Measurements from ENCODE around the gene SSMEM1. TPM values are rescaled to one million over a fixed set of nuclear protein-coding genes. Genes with fewer than 3 reads are reported as not detected.

SSMEM1 gene
- total RNA-seq, 6 experiments from 2014 or later, result not detected

DNA sequence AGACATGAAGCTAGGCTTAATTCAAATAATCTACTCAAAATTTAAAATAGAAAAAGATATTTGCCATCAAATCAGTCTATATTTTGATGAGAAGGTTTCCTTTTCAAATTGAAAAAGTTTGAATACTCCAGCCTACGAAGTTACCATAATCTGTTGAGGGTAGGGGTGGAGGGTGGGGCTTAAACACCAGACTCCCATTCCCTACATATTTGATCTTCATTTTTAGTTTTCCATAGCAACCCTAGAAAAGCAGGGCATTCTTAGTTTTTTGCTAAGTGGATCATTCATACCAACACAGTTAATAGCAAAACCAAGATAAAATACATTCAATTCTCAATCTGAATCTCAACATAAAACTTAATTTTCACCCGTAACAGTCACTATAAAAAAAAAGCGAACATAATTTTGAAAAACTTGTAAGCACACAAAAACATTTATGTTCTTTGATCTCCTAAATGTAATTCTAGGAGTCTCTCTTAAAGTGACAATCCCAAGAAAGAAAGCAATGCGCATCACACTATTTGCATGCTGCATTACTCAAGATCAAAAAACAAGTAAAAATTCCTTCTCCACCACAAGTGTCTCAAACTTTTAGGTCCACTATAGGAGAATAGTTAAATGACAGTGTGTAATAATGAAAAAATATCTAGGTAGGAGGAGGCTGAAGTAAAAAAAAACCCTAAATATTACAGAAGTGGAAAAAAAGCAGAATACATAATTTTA is 33.3 kb upstream of the SSMEM1 start:
- TF ChIP-seq, protein P1, sequence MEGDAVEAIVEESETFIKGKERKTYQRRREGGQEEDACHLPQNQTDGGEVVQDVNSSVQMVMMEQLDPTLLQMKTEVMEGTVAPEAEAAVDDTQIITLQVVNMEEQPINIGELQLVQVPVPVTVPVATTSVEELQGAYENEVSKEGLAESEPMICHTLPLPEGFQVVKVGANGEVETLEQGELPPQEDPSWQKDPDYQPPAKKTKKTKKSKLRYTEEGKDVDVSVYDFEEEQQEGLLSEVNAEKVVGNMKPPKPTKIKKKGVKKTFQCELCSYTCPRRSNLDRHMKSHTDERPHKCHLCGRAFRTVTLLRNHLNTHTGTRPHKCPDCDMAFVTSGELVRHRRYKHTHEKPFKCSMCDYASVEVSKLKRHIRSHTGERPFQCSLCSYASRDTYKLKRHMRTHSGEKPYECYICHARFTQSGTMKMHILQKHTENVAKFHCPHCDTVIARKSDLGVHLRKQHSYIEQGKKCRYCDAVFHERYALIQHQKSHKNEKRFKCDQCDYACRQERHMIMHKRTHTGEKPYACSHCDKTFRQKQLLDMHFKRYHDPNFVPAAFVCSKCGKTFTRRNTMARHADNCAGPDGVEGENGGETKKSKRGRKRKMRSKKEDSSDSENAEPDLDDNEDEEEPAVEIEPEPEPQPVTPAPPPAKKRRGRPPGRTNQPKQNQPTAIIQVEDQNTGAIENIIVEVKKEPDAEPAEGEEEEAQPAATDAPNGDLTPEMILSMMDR (IDR thresholded peaks at IDR 0.05), result no peak
- TF ChIP-seq POLR2A (IDR thresholded peaks at IDR 0.05), result no peak
- Histone ChIP-seq H3K27ac (no peak overlapping the region), H3K27me3 (no peaks in the 10 kb centered on the region), H3K4me1 (peaks cover 0 to 10% (median 0%) of the 10 kb centered on the region in 4 donors), H3K4me3 (no peak overlapping the region), H3K9me3 (no peaks in the 10 kb centered on the region), H3K36me3 (peaks cover 0 to 36% (median 2%) of the 10 kb centered on the region in 4 donors)
- DNase-seq, result no peak
- ATAC-seq, result no peak
- 96% methylated on average over 4 of the region's 4 CpGs for WGBS (ENCODE audit: insufficient coverage, low coverage, low lambda C conversion rate, missing lambda C conversion rate)
- intact Hi-C loops (cut with DNase I), result no loop called here

DNA sequence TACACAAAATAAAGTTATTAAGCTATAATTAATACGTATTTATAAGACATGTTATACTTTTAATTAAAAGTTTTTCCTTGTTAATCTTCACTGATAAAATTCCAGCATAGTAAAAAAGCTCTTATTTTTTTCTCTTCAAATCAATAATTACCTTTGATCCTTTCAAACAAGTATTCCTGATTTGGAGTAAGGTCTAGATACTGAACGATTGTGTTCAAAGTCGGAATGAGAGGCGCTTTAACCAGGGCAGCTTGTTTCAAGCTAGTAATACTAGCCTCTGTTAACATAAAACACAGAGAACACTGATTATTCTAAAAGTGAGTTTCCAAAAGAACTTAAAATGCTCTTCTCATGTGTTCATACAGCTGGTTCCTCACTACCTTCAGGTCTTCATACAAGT is 29.4 kb upstream of the SSMEM1 start:
- no peak for DNase-seq
- Histone ChIP-seq H3K4me1 (peaks cover 0 to 10% (median 0%) of the 10 kb centered on the region in 4 donors), H3K27ac (peak overlapping the region in 1 of 3 donors; percentile 38), H3K4me3 (no peak overlapping the region), H3K36me3 (peaks cover 0 to 15% (median 2%) of the 10 kb centered on the region in 4 donors), H3K9me3 (no peaks in the 10 kb centered on the region), H3K27me3 (no peaks in the 10 kb centered on the region)
- WGBS (ENCODE audit: insufficient coverage, low coverage, low lambda C conversion rate, missing lambda C conversion rate), result 30% methylated on average over 4 of the region's 4 CpGs
- TF ChIP-seq, protein P1 (IDR thresholded peaks at IDR 0.05), result no peak
- no peak for TF ChIP-seq POLR2A (IDR thresholded peaks at IDR 0.05)
- intact Hi-C loops (cut with DNase I), result no loop called here
- peak; percentile 82 to 90 (median 86) for ATAC-seq

DNA sequence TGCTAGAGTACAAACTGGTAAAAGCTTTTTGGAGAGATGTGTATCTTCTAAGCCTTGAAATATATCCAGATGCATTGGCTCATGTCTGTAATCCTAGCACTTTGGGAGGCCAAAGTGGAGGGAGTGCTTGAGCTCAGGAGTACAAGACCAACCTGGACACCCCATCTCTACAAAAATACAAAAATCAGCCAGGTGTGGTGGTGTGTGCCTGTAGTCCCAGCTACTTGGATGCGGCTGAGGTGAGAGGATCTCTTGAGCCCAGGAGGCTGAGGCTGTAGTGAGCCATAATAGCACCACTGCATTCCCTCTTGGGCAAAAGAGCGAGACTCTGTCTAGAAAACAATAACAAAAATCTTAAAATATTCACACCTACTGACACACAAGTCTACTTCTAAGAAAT is 28.0 kb upstream of the SSMEM1 start:
- no peak overlapping the region for H3K4me3 ChIP-seq
- peaks cover 0 to 10% (median 0%) of the 10 kb centered on the region in 4 donors for H3K4me1 ChIP-seq
- ATAC-seq (no peak), DNase-seq (no peak)
- H3K9me3 ChIP-seq, result no peaks in the 10 kb centered on the region
- TF ChIP-seq POLR2A (IDR thresholded peaks at IDR 0.05), result no peak
- TF ChIP-seq, protein P1 (IDR thresholded peaks at IDR 0.05), result no peak
- peaks cover 0 to 22% (median 2%) of the 10 kb centered on the region in 4 donors for H3K36me3 ChIP-seq
- H3K27me3 ChIP-seq, result no peaks in the 10 kb centered on the region
- H3K27ac ChIP-seq, result no peak overlapping the region
- WGBS (ENCODE audit: insufficient coverage, low coverage, low lambda C conversion rate, missing lambda C conversion rate), result 87% methylated on average over 2 of the region's 2 CpGs
- intact Hi-C loops (cut with DNase I), result no loop called here

DNA sequence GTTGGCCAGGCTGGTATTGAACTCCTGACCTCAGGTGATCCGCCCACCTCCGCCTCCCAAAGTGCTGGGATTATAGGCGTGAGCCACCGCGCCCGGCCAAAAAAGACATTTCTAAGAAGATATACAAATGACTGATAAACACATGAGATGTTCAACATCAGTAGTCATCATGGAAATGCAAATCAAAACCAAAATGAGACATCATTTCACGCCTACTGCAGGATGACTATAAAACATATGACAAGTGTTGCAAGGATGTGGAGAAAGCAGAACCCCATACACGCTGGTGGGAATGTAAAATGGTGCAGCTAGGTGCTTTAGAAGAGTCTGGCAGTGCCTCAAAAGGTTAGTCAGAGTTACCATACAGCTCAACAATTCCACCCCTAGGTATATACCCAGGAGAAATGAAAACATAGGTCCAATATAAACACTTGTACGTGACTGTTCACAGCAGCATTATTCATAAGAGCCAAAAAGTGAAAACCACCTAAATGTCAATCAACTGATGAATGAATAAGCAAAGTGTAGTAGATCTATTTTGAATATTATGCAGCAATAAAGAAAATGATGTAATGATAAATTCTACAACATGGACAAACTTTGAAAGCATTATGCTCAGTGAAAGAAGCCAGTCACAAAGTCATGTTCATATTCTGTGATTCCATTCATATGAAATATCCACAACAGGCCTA is 26.9 kb upstream of the SSMEM1 start:
- WGBS (ENCODE audit: insufficient coverage, low coverage, low lambda C conversion rate, missing lambda C conversion rate), result 91% methylated on average over 9 of the region's 9 CpGs
- intact Hi-C loops (cut with DNase I), result no loop called here
- no peak for ATAC-seq
- Histone ChIP-seq H3K36me3 (peaks cover 0 to 23% (median 0%) of the 10 kb centered on the region in 4 donors), H3K9me3 (no peaks in the 10 kb centered on the region), H3K4me3 (no peak overlapping the region), H3K4me1 (peaks cover 0 to 10% (median 0%) of the 10 kb centered on the region in 4 donors), H3K27me3 (no peaks in the 10 kb centered on the region), H3K27ac (no peak overlapping the region)
- no peak for TF ChIP-seq POLR2A (IDR thresholded peaks at IDR 0.05)
- TF ChIP-seq, protein P1 (IDR thresholded peaks at IDR 0.05), result no peak
- DNase-seq, result no peak
